HEK293 (cell line): ENCODE measurements around the gene PHLDB3.

ENCODE experiments used
- CTCF ChIA-PET: fragments of 350-600 bp; formaldehyde crosslinking; extraction: SDS; loops from one replicate; lab custom pipeline; 2021; ENCODE audit warnings: antibody characterized with exemption; lab: Yijun Ruan, JAX
- POLR2A ChIA-PET: fragments of 300-600 bp; formaldehyde crosslinking; extraction: SDS; loops from one replicate; lab custom pipeline; 2020; ENCODE audit warnings: antibody characterized with exemption, inconsistent platforms; lab: Yijun Ruan, JAX
- H3K27ac ChIP-seq: fragments of 200-500 bp; sonication (Bioruptor generic); 2 replicates; pipeline ENCODE4 v1.5.1; 2014; ENCODE audit warnings: low read depth, low read length, control low read depth, inconsistent platforms; ENCODE audit errors: extremely low read depth
- H3K36me3 ChIP-seq, 2 experiments: fragments of 200-500 bp in 1 of 2; sonication (Bioruptor generic) in 1 of 2; 1 replicate in 1 of 2; 2 replicates in 1 of 2; pipeline ENCODE4 v1.5.1; 2014 to 2017; ENCODE audit warnings: inconsistent platforms in 2 of 2, low read length in 2 of 2; ENCODE audit not compliant: control insufficient read depth in 2 of 2, insufficient read depth in 1 of 2
- H3K4me1 ChIP-seq: fragments of 200-500 bp; sonication (Bioruptor generic); 2 replicates; pipeline ENCODE4 v1.5.1; 2014; ENCODE audit warnings: mild to moderate bottlenecking, low read length, inconsistent platforms; ENCODE audit not compliant: control insufficient read depth, insufficient read depth
- H3K4me3 ChIP-seq: 2 replicates; pipeline ENCODE4 v1.5.1; 2011; ENCODE audit warnings: low read depth, mild to moderate bottlenecking, control low read depth, low read length, moderate library complexity
- H3K9me3 ChIP-seq: fragments of 200-500 bp; sonication (Bioruptor generic); 2 replicates; pipeline ENCODE4 v1.5.1; 2014; ENCODE audit warnings: low read depth, low read length, inconsistent platforms; ENCODE audit not compliant: control insufficient read depth, insufficient read depth
- GLI2 ChIP-seq: fragments of 450-650 bp; formaldehyde crosslinking; IDR thresholded peaks from 2 replicates; pipeline ENCODE4; 2017; ENCODE audit warnings: missing biosample characterization, missing genetic modification characterization, low read depth, borderline replicate concordance
- GLI4 ChIP-seq: fragments of 450-650 bp; formaldehyde crosslinking; IDR thresholded peaks from 2 replicates; pipeline ENCODE4 v1.5.1; 2016; ENCODE audit warnings: missing biosample characterization, missing genetic modification characterization
- KLF7 ChIP-seq: fragments of 450-650 bp; formaldehyde crosslinking; IDR thresholded peaks from 2 replicates; pipeline ENCODE4 v1.5.1; 2016; ENCODE audit warnings: missing biosample characterization, missing genetic modification characterization, borderline replicate concordance
- PATZ1 ChIP-seq: fragments of 450-650 bp; formaldehyde crosslinking; IDR thresholded peaks from 2 replicates; pipeline ENCODE4 v1.5.1; 2016; ENCODE audit warnings: missing biosample characterization, missing genetic modification characterization
- PBX3 ChIP-seq: sonication (generic); formaldehyde crosslinking; IDR thresholded peaks from 2 replicates; pipeline ENCODE4 v1.8.1; 2022; ENCODE audit warnings: mild to moderate bottlenecking, moderate library complexity, missing genetic modification reagents
- PRDM2 ChIP-seq: fragments of 450-650 bp; formaldehyde crosslinking; IDR thresholded peaks from 2 replicates; pipeline ENCODE4 v1.5.1; 2016; ENCODE audit warnings: missing biosample characterization, missing genetic modification characterization, borderline replicate concordance
- TRIM28 ChIP-seq: IDR thresholded peaks from 2 replicates; pipeline ENCODE4 v1.6.1; 2011; ENCODE audit warnings: low read length, control low read depth, borderline replicate concordance
- ZBTB20 ChIP-seq: fragments of 450-650 bp; formaldehyde crosslinking; IDR thresholded peaks from 2 replicates; pipeline ENCODE4 v1.5.1; 2016; ENCODE audit warnings: missing biosample characterization, missing genetic modification characterization
- ZBTB48 ChIP-seq: fragments of 450-650 bp; formaldehyde crosslinking; IDR thresholded peaks from 2 replicates; pipeline ENCODE4 v1.5.1; 2016; ENCODE audit warnings: missing biosample characterization, missing genetic modification characterization
- ZNF132 ChIP-seq: fragments of 450-650 bp; formaldehyde crosslinking; IDR thresholded peaks from 2 replicates; pipeline ENCODE4 v1.5.1; 2017; ENCODE audit warnings: missing biosample characterization, missing genetic modification characterization, borderline replicate concordance
- ZNF138 ChIP-seq: fragments of 450-650 bp; formaldehyde crosslinking; IDR thresholded peaks from 2 replicates; pipeline ENCODE4 v1.5.1; 2016; ENCODE audit warnings: missing biosample characterization, missing genetic modification characterization, borderline replicate concordance
- ZNF148 ChIP-seq: fragments of 450-650 bp; formaldehyde crosslinking; IDR thresholded peaks from 2 replicates; pipeline ENCODE4 v1.5.0; 2017; ENCODE audit warnings: missing biosample characterization, missing genetic modification characterization, borderline replicate concordance
- ZNF239 ChIP-seq: fragments of 450-650 bp; formaldehyde crosslinking; IDR thresholded peaks from 2 replicates; pipeline ENCODE4 v1.5.1; 2016; ENCODE audit warnings: missing biosample characterization, missing genetic modification characterization
- ZNF266 ChIP-seq: fragments of 450-650 bp; formaldehyde crosslinking; IDR thresholded peaks from 2 replicates; pipeline ENCODE4 v1.5.1; 2016; ENCODE audit warnings: missing biosample characterization, missing genetic modification characterization, low read depth
- ZNF302 ChIP-seq: fragments of 450-650 bp; formaldehyde crosslinking; IDR thresholded peaks from 2 replicates; pipeline ENCODE4 v1.5.1; 2016; ENCODE audit warnings: missing biosample characterization, missing genetic modification characterization, low read depth
- ZNF366 ChIP-seq: fragments of 450-650 bp; formaldehyde crosslinking; conservative IDR thresholded peaks from 2 replicates; pipeline ENCODE4 v1.5.1; 2016; ENCODE audit warnings: missing biosample characterization, missing genetic modification characterization
- ZNF549 ChIP-seq: fragments of 450-650 bp; IDR thresholded peaks from 2 replicates; pipeline ENCODE4 v1.5.1; 2018; ENCODE audit warnings: missing biosample characterization, missing genetic modification characterization, mild to moderate bottlenecking, inconsistent platforms, moderate library complexity
- ZNF768 ChIP-seq: fragments of 450-650 bp; formaldehyde crosslinking; IDR thresholded peaks from 2 replicates; pipeline ENCODE4 v1.5.1; 2018; ENCODE audit warnings: missing biosample characterization, mild to moderate bottlenecking, missing genetic modification characterization
- ZNF777 ChIP-seq: fragments of 450-650 bp; formaldehyde crosslinking; IDR thresholded peaks from 2 replicates; pipeline ENCODE4 v1.5.1; 2017; ENCODE audit warnings: missing biosample characterization, missing genetic modification characterization, borderline replicate concordance

Gene PHLDB3

GRCh38 chr19:43435775-43436174, 68.8 kb downstream of the PHLDB3 start:
- H3K9me3 ChIP-seq: peaks cover 3% of the 10 kb centered on the region
- H3K4me1 ChIP-seq: peaks cover 10% of the 10 kb centered on the region
- no peak overlapping the region for H3K4me3 ChIP-seq
- ChIA-PET POLR2A (interaction anchor here (0.7 kb wide), 3 partner anchors 26 to 309 kb away, joined by 3 to 14 read pairs (median 6); partner anchors contain the start of gene ZNF575), CTCF (interaction anchor here (0.6 to 13.5 kb wide), 12 partner anchors 11 to 202 kb away, joined by 3 to 217 read pairs (median 4); no protein-coding TSS in a partner anchor)
- H3K27ac ChIP-seq: no peak overlapping the region
- no peaks in the 10 kb centered on the region for H3K36me3 ChIP-seq
- no peak for TF ChIP-seq ZNF777 (tag by site-specific recombination)
- peak; percentile 93 for TF ChIP-seq ZNF366 (tag by site-specific recombination)
- TF ChIP-seq ZNF148 (tag by site-specific recombination): peak; percentile 51; the same call in 1 of the 2 replicates

- Histone ChIP-seq H3K4me3 (no peak overlapping the region), H3K4me1 (peaks cover 5% of the 10 kb centered on the region), H3K36me3 (no peaks in the 10 kb centered on the region), H3K27ac (no peak overlapping the region), H3K9me3 (no peaks in the 10 kb centered on the region)
- ChIA-PET CTCF (interaction anchor here (0.6 to 13.5 kb wide), 8 partner anchors 10 to 124 kb away, joined by 3 to 217 read pairs (median 12); no protein-coding TSS in a partner anchor), POLR2A (no interaction called here)
- TF ChIP-seq GLI4 (tag by site-specific recombination) (no peak), ZNF266 (tag by site-specific recombination) (no peak), ZNF132 (tag by site-specific recombination) (no peak), ZNF768 (tag by site-specific recombination) (peak; percentile 74; the same call in 1 of the 2 replicates)
These were observed 70.9 kb downstream of the PHLDB3 start for GRCh38 chr19:43433689-43434088.

- CTCF ChIA-PET: interaction anchor here (0.6 to 13.5 kb wide), 24 partner anchors 9 to 380 kb away, joined by 3 to 217 read pairs (median 8); no protein-coding TSS in a partner anchor
- no peaks in the 10 kb centered on the region for H3K9me3 ChIP-seq
- peaks cover 2% of the 10 kb centered on the region for H3K4me1 ChIP-seq
- H3K36me3 ChIP-seq: no peaks in the 10 kb centered on the region
- no peak overlapping the region for H3K27ac ChIP-seq
- POLR2A ChIA-PET: no interaction called here
- no peak overlapping the region for H3K4me3 ChIP-seq
- no peak for TF ChIP-seq ZNF266 (tag by site-specific recombination)
- no peak for TF ChIP-seq ZBTB48 (tag by site-specific recombination)
- no peak for TF ChIP-seq ZNF138 (tag by site-specific recombination)
- TF ChIP-seq PRDM2 (tag by site-specific recombination): no peak
- TF ChIP-seq PBX3: no peak
- TF ChIP-seq PATZ1 (tag by site-specific recombination): no peak
- TF ChIP-seq ZBTB20 (tag by site-specific recombination): no peak
- no peak for TF ChIP-seq TRIM28
- TF ChIP-seq KLF7 (tag by site-specific recombination): no peak
- TF ChIP-seq ZNF239 (tag by site-specific recombination): no peak
- TF ChIP-seq ZNF302 (tag by site-specific recombination): no peak
- no peak for TF ChIP-seq GLI2 (tag by site-specific recombination)
- no peak for TF ChIP-seq ZNF549 (tag by site-specific recombination)
These were observed 71.2 kb downstream of the PHLDB3 start for GRCh38 chr19:43433358-43433673.
